Lung (tissue), 12 donors: Measurements from ENCODE around the gene CNTN1. TPM values are rescaled to one million over a fixed set of nuclear protein-coding genes. Genes with fewer than 3 reads are reported as not detected.

Experiments used
- ATAC-seq: fragments of 200-7000 bp; cut with Tn5 transposase; one replicate; pipeline ENCODE4 v1.9.1; 2020; ENCODE audit warnings: moderate number of reproducible peaks; ENCODE audit not compliant: insufficient read depth, low FRiP score
- DNase-seq, 3 donors: peaks; one replicate each; pipeline ENCODE4 v3.0.0-alpha.2; 2013 to 2017
- H3K27ac ChIP-seq, 2 donors: one replicate each; pipeline ENCODE4 v1.5.1; 2013; ENCODE audit warnings: mild to moderate bottlenecking in 2 of 2, moderate library complexity in 2 of 2, control low read depth in 1 of 2, inconsistent platforms in 1 of 2, low read depth in 1 of 2, low read length in 1 of 2
- H3K27me3 ChIP-seq, 3 donors: one replicate each; pipeline ENCODE4 v1.5.1; 2013; ENCODE audit warnings: low read length in 2 of 3; ENCODE audit not compliant: control insufficient read depth in 3 of 3, insufficient read depth in 3 of 3
- H3K36me3 ChIP-seq, 4 donors: one replicate each; pipeline ENCODE4 v1.5.1; 2013; ENCODE audit warnings: low read length in 4 of 4, mild to moderate bottlenecking in 1 of 4, moderate library complexity in 1 of 4; ENCODE audit not compliant: control insufficient read depth in 4 of 4, insufficient read depth in 4 of 4
- H3K4me1 ChIP-seq, 5 donors: one replicate each; pipeline ENCODE4 v1.5.1; 2013; ENCODE audit warnings: low read length in 5 of 5, mild to moderate bottlenecking in 2 of 5, moderate library complexity in 1 of 5; ENCODE audit not compliant: control insufficient read depth in 5 of 5, insufficient read depth in 5 of 5
- H3K4me3 ChIP-seq: one replicate; pipeline ENCODE4 v1.5.1; 2013; ENCODE audit warnings: mild to moderate bottlenecking, control low read depth, moderate library complexity
- H3K9ac ChIP-seq, 2 donors: one replicate each; pipeline ENCODE4 v1.5.1; 2013; ENCODE audit warnings: low read length in 2 of 2, control low read depth in 1 of 2; ENCODE audit not compliant: insufficient read depth in 1 of 2
- H3K9me3 ChIP-seq, 4 donors: one replicate each; pipeline ENCODE4 v1.5.1; 2013; ENCODE audit warnings: low read length in 3 of 4, mild to moderate bottlenecking in 1 of 4, moderate library complexity in 1 of 4; ENCODE audit not compliant: control insufficient read depth in 4 of 4, insufficient read depth in 3 of 4
- WGBS, 2 donors: extraction: QIAGEN DNeasy Blood & Tissue Kit; methylation state at CpG; one replicate each; pipeline ENCODE4 v1.1.7; 2013; 5-methylcytosine and 5-hydroxymethylcytosine counted together
- polyA plus RNA-seq, 2 donors: library from polyadenylated mRNA; stranded (reverse); fragments of 200-250 nt; gene quantifications; one replicate each; pipeline ENCODE4 v1.2.1, GENCODE V29; 2013
- total RNA-seq, 2 donors: library from RNA; depleted of rRNA in 1 of 2; stranded (reverse); fragments of >200 nt in 1 of 2; gene quantifications; one replicate each; pipeline ENCODE4 v1.2.1, GENCODE V29; 2014 to 2021
- TF ChIP-seq, protein P1 (sequence below): IDR thresholded peaks from 2 replicates; pipeline ENCODE4 v1.5.1; 2012; ENCODE audit warnings: mild to moderate bottlenecking; ENCODE audit errors: control extremely low read depth, extremely low read depth
- donor health status: control.
- donor health status: control.
- donor health status: Bipolar disorder and iron deficiency.
- donor health status: healthy.
- donor health status: DM: yes; HTN: yes; CAD: no.

CNTN1 gene
- total and polyA plus RNA-seq, 4 donors = 0.10 to 47.6 (median 1.1) TPM

DNA sequence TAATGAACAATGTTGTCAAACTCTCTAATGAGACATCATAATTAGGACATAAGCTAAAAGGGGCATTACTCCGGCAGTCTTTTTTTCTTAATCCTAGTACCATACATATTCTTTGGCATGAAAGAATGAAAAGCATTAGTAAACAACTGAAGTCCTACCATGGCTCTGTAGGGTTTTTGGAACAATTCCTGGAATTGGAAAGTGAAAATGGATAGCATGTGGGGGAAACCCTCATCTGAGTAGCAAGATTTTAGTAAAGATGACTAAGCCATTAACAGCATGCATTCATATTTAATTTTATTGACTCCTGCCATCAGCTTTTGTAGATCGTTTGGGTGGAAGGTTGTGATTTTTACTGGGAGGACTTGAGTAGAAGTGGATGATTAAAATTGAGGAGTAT, 279.7 kb downstream of the CNTN1 start:
- Histone ChIP-seq H3K27ac (no peak overlapping the region), H3K27me3 (no peaks in the 10 kb centered on the region), H3K4me3 (no peak overlapping the region), H3K9me3 (no peaks in the 10 kb centered on the region), H3K9ac (no peak overlapping the region), H3K4me1 (no peaks in the 10 kb centered on the region), H3K36me3 (no peaks in the 10 kb centered on the region)
- TF ChIP-seq, protein P1, sequence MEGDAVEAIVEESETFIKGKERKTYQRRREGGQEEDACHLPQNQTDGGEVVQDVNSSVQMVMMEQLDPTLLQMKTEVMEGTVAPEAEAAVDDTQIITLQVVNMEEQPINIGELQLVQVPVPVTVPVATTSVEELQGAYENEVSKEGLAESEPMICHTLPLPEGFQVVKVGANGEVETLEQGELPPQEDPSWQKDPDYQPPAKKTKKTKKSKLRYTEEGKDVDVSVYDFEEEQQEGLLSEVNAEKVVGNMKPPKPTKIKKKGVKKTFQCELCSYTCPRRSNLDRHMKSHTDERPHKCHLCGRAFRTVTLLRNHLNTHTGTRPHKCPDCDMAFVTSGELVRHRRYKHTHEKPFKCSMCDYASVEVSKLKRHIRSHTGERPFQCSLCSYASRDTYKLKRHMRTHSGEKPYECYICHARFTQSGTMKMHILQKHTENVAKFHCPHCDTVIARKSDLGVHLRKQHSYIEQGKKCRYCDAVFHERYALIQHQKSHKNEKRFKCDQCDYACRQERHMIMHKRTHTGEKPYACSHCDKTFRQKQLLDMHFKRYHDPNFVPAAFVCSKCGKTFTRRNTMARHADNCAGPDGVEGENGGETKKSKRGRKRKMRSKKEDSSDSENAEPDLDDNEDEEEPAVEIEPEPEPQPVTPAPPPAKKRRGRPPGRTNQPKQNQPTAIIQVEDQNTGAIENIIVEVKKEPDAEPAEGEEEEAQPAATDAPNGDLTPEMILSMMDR = no peak
- WGBS, 2 donors = 31 to 41% methylated on average over 2 of the region's 2 CpGs
- DNase-seq (no peak), ATAC-seq (no peak)

DNA sequence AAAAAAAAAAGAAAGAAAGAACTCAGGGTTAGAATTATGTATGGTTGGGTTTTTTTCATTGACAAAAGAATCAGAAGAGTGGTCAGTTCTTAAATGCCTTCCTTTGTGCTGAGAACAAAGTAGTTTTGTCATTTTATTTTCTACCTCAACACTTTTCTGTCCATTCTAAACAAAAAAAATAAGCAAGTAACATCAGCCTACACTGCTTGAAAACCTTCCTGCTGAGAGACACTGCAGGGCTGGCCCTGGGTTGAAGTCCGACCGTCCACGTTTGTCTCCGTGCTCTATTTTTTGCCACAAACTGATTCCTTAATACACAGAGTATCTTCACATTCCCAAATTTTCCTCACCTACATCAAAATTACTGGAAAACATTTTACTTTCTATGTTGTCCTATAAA, 284.3 kb downstream of the CNTN1 start:
- Histone ChIP-seq H3K9ac (no peak overlapping the region), H3K4me1 (no peaks in the 10 kb centered on the region), H3K27me3 (no peaks in the 10 kb centered on the region), H3K36me3 (no peaks in the 10 kb centered on the region), H3K9me3 (no peaks in the 10 kb centered on the region), H3K27ac (no peak overlapping the region), H3K4me3 (no peak overlapping the region)
- WGBS, 2 donors = 94 to 96% methylated on average over 4 of the region's 4 CpGs
- ATAC-seq = no peak
- DNase-seq = no peak
- TF ChIP-seq, protein P1 = no peak

DNA sequence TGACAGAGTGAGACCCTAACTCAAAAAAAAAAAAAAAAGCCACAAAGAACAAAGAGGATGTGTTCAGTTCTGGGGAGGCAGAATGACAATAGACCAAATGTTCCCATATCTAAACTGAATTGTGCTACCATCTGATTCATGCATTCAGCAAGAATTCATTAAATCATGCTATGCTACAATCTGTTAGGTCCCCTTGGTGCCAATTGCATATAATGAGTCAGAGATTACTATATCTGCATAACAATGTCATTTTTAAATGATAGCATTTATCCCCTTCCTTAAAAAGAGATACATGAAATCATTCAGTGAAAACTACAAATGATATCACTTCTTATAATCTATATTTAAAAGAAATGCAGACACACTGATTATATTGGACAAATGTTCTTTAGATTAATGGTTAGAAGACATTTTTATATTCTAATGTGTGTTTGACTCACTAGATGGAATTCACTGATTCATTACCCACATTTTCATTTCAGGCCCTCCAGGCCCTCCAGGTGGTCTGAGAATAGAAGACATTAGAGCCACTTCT, 288.3 kb downstream of the CNTN1 start:
- no peaks in the 10 kb centered on the region for H3K27me3 ChIP-seq

More for the DNA sequence above, 288.3 kb downstream of the CNTN1 start:
- Histone ChIP-seq H3K4me3 (no peak overlapping the region), H3K36me3 (no peaks in the 10 kb centered on the region), H3K27ac (no peak overlapping the region), H3K9me3 (peaks cover 0 to 2% (median 0%) of the 10 kb centered on the region in 4 donors), H3K4me1 (no peaks in the 10 kb centered on the region), H3K9ac (no peak overlapping the region)
- DNase-seq = no peak
- TF ChIP-seq, protein P1 = no peak
- ATAC-seq = no peak
